Fibroblast of gingiva (primary cell): ENCODE results near the gene RIPOR1.
A peak's percentile ranks its signal among the peaks of the same experiment; 100 is the strongest.
"Not testable (repeated sequence)": the region's sequence is repeated elsewhere in the genome, so short reads cannot be mapped to it uniquely, and the experiment has no call there.

Experiments used
- DNase-seq: peaks from one replicate; pipeline ENCODE4 v3.0.0-alpha.2; 2011; ENCODE audit warnings: low read depth

The RIPOR1 gene

DNA sequence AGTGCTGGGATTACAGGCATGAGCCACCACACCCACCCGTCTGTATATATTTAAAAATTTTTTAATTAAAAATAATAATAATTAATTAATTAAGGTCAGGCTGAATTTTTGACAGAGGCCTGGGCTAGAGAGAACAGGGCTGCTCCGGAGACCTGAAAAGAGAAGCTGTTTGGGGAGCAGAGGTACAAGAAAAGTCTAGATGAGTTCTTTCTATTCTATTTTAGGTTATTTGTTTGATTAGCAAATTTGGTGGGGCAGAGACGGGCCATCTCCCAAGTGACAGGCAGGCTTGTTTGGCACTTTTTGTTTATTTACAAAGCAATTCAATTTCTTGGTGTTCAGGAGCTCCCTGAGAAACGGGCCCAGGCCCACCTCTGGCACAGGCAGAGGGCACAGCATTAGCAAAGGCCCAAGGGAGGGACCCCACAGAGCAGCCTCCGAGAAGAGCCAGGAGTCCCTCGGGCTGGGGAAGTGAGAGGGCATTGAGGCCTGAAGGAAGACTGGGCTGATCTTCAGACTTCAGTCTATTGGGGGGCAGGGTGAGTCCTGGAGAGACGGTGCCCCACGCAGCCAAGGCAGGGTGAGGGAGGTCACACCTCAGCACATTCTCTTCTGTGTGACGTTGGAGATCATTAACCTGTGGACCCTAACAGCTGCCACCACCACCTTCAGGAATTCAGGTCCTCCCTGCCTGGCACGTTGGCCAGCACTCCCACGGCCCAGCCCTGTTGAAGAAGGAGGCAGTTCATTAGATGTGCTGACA is 10.8 kb upstream of the RIPOR1 start:
- DNase-seq: no peak

DNA sequence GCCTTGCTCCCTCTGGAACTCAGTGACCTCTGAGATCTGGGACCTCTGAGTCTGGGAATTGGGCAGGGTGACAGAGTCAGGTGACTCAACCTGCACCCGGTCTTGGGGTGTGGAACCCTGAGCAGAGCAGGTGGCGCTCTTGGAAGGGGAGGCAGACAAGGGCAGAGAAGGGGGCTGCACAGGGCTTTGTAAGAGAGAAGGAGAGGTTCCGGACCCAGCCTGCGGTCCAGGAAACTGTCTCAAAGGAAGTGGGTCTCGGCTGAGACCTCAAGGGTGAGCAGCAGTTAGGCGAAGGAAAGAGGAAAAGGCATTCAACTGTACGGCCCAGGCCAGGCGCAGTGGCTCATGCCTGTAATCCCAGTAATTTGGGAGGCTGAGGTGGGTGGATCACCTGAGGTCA is 10.0 kb upstream of the RIPOR1 start:
- DNase-seq: no peak

DNA sequence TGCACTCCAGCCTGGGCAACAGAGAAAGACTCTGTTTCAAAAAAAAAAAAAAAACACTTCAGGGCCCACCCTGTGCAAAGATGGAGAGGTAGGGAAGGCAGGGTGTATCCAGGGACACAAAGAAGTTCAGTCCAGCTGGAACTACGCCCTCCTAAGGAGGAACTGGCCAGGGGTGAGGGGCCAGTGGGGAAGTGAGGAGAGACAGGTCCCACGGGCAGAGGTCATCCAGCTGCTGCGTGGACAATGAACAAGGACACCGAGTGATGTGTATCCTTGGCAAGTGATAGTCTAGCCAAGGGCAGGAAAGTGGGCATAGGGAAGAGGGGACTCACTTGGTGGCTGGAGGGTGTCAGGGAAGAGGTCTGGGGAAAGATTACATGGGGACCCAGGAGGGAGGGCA is 9.4 kb upstream of the RIPOR1 start:
- no peak for DNase-seq

DNA sequence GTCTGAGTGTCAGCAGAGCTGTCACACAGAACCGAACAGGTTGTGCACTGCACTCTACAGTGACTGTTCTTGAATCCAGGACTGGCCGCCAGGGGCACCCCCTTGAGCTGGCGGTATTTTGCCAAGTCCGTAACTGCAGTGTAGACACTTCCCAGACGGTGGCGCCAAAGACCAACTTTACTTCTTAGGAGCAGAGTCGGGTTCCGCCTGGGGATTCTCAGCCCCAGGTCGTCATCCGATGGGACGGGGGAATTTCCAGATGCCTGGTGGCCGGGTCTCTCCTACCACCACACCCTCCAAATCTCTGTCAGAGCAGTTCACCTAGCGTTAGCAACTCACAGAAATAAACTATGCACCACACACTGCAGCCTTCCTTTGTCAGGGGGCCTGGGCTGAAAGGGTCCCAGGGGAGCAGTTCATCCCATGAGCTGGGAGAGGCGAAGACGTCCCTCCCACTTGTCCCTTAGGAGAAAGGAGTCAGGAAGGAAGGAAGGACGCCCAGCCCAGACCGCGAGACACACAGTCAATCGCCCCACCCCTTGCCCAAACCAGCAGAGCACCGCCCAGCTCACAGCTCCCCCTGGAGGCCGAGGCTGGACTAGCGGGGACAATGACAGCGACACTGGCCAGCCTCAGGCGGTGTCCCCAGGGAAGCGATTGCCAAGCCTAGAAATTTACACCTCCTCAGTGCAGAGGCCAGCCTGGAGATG is 7.4 kb upstream of the RIPOR1 start:
- peak; percentile 92 for DNase-seq

DNA sequence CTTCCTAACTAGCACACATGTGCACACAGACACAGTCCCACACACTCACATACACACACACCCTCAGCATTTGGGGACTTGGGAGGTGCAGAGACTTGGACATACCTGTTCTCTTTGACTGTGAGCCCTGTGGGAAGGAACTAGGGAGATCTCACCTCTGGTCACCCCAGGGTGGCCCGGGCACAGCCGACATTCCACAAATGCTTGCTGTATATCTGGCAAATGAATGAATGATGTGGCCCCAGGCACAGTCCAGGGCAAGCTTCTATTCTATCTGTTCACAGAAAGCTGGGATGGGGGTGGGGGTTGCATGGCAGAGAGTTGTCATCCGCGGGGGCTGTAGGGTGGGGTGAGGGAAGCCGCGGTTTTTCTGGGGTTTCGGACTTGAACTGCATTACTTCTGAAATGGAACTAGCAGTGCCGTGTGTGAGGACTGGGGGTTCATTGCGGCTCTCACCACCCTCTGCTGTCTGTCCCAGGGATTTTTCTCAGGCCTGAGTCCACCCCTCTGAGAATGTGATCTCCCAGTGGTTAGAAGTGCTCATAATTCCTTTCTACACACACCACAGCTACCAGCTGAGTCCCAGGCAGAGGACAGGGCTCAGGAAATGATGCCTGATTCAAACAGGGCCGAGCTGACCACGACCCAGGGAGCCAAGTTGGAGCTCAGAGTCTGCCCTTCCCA is 3.3 kb upstream of the RIPOR1 start:
- DNase-seq: no peak

DNA sequence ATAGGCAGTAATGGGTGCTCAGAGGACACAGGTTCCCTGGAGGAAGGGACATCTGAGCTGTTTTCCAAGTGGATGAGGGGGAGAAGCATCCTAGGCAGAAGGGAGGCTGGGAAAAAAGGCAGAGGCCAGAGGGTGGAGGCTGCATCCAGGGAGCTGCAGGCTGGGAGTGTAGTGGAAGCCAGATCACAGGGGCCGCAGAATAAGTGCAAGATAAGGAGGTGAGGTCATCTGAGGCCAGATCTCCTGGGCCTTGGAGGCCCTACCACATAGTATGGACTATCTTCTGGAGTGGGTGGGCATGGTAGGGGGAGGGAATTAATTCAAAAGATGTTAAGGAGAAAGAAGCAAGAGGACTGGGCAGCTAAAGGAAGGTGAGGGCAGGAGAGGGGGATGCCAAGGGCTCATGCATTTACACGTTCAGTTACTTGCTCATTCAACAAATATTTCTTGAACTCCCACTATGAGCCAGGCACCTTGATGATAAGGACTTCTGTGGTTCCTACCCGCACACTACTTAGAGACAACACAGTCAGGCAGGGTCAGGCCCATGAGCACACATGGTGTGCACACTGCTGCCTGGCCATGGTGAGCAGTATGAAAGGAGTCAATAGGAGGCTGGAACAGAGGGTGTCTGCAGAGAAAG is 2.4 kb upstream of the RIPOR1 start:
- no peak for DNase-seq

DNA sequence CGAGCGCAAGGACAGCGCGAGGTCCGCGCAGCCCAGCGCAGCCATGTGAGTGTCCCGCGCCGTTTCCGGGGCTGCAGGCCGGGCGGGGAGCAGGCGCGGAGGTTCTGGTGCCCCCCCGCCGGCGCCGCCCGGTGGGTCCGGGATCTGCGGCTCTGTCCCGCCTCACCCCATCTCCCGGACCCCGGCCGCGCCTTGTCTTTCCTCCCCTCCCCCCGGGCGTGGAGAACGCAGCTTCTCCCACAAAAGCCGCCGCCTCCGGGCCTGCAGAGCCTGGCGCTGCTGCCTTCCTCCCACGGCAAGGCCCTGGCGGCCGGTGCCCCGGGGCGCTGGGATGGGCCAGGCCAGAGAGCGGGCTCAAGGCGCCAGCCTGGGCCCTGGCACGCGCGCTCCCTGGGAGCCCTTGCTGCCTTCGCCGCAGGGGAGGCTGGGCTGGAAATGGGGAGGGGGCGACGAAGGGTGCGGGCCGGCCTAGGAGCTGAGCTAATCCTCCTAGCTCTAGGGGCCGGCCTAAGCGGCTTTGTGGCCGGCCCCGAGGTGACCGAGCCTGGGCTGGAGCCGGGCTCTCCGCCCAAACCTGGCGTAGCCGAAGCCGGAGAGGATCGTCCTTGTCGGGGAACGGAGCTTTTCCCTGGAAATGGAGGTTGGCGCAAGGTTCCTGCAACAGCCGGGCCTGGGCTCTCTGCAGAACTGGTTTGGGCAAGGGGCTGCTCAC is 397 bp downstream of the RIPOR1 start:
- peak; percentile 27 for DNase-seq

DNA sequence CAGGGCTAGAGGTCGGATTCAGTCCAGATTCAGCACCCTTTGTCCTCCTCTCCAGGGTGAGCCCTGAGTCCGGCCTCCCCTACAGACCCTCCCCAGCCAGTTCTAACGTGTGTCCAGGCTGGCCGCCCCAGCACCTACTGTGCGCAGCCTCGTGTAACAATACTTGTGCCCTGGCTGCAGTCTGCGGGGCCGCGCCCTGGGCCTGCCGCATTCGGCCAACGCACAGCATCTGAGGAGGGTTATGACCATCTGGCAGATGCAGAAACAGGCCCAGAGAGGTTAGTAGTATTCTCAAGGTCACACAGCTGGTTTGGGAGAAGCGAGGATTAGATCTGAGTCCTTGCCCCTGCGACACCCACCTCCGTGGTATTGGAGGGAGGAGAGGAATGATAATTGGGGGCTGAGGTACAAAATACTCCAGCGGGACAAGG is 968 bp downstream of the RIPOR1 start:
- DNase-seq: no peak

DNA sequence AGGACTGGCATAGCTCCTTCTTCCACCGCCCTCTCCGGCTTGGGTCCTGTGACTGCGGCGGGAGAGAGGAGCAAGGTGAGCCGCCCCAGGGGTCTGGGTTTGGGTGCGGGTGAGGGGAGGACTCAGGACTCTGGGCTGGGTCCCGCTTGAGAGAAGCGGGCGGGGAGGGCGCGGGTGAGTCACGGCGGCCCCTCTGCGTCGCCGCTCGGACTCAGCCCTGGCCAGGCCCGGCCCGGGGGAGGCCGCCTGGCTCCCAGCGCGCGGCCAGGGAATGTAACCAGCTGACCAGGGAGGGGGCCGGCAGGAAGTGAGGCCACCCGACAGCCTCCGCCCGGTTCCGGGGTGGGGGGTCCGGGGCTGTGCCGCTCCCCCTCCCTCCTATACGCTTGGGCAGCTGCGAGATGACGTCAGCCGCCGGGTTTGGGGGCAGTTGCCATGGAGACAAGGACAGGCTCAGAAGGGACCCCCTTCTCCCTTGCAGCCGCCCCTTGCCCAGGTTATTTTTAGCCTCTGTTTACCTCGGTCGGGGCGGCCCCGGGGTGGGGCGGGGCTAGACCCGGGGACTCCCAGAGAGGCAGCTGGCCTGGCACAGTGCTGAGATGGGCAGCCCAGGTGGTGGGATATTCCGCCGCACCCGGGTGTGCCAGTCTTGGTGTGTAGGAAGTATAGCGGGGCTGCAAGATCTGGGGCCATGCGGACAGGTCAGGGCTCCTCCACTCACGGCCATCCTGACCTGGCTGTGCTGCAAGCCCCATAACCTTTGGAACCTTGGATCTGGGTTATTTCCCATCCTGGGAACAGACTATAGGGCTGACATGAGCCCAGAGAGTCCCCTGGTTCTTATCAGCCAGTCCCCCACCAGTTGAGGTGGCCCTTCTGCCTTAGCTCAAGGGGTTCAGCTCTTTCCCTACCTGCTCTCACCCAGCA is 1.6 kb downstream of the RIPOR1 start:
- DNase-seq: peak; percentile 77

DNA sequence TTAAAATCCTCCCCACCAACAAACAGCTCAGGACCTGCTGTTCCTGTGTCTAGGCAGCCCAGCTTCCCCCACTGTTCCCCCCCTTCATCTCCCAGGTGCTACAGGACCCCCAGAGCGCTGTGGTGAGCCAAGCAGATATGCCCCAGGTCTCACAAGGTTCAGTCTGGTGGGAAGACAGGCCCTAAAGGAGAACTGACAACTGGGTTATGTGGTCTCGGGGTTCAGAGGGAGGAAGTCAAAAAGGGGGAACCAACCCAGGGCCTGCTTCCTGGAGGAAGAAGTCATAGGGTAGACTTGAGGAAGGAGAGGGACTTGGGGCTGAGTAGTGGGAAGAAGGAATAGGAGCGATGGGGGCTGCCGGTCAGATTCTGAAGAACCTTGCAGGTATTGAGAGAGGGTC is 2.6 kb downstream of the RIPOR1 start:
- no peak for DNase-seq

DNA sequence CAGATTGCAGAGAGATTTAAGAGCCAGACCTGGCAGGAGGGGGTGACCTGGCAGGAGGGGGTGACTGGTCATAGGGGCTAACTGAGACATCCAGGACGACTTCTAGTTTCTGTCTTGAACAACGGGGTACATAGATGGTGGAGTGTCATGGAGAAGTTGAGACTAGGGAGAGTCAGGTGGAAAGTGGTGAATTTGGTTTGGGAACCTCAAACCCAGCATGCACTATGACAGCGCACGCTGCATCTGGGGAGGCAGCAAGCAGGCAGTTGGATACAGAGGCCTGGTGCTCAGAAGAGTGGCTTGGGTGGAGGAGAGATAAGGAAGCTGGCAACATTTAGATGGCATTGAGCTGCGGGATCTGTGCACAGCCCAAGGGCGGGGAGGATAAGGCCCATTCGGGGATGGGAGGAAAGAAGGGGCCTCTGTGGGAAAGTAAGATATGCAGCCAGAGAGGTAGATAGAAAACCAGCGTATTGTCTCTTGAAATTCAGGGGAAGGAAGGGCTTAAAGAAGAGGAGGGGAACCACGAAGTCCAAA is 4.5 kb downstream of the RIPOR1 start:
- no peak for DNase-seq

DNA sequence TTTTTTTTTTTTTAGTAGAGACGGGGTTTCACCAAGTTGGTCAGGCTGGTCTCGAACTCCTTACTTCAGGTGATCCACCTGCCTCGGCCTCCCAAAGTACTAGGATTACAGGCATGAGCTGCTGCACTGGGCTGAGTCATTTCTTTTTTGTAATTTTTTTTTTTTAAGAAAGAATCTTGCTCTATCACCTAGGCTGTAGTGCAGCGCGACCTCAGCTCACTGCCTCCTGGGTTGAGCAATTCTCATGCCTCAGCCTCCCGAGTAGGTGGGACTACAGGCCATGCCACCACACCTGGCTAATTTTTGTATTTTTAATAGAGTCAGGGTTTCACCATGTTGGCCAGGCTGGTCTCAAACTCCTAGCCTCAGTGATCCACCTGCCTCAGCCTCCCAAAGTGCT is 5.4 kb downstream of the RIPOR1 start:
- not testable (repeated sequence) for DNase-seq

DNA sequence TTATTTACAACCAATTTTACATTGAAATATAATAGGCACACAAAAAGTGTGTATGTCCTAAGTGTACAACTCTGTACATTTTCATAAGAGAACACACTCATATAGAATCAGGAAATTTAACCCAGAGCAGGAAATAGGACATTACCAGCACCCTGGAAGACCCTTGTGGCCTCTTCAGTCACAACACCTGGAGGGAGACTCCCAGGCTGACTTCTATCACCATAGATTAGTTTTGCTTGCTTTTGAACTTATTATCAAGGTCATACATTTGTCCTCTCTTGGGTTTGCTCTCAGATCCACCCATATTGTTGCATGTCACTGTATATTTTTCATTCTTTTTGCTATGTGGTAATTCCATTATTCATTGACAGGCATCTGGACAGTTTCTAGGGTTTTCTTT is 5.8 kb downstream of the RIPOR1 start:
- DNase-seq: no peak

DNA sequence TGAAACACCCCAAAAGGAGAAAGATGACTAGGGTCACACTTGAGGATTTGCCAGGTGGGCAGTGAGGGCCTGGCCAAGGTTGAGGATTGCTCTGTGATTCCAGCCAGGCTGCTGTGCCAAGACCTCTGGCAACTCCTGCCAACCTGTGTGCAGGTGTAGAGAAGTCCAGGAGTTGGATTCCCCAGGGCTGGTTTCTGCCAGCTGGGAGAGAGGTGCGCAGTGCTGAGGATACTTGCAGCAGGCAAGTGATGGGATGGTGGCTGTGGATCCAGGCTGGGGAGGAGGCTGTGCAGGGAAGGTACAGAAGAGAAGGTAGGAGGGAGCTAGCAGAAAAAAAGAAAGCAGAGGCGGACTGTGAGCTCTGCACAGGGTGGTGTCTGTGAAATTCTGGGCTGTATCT is 6.6 kb downstream of the RIPOR1 start:
- DNase-seq: no peak

DNA sequence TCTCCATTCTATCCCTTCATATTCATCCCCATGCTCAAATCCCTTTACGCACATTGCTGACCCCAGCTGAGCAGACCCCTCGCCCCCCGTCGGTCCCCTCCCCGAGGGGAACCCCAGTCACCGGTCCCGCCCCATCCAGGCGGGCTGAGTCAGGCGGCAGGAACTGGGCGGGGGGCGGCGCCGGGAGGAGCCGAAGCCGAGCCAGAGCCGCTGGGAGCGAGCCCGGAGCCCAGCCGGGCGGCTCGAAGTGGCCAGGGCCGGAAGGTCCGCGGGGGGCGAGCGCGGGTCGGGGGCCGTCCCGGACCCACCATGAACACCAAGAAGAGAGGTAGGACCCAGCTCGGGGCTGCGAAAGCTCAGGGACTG is 8.6 kb downstream of the RIPOR1 start:
- DNase-seq: no peak

DNA sequence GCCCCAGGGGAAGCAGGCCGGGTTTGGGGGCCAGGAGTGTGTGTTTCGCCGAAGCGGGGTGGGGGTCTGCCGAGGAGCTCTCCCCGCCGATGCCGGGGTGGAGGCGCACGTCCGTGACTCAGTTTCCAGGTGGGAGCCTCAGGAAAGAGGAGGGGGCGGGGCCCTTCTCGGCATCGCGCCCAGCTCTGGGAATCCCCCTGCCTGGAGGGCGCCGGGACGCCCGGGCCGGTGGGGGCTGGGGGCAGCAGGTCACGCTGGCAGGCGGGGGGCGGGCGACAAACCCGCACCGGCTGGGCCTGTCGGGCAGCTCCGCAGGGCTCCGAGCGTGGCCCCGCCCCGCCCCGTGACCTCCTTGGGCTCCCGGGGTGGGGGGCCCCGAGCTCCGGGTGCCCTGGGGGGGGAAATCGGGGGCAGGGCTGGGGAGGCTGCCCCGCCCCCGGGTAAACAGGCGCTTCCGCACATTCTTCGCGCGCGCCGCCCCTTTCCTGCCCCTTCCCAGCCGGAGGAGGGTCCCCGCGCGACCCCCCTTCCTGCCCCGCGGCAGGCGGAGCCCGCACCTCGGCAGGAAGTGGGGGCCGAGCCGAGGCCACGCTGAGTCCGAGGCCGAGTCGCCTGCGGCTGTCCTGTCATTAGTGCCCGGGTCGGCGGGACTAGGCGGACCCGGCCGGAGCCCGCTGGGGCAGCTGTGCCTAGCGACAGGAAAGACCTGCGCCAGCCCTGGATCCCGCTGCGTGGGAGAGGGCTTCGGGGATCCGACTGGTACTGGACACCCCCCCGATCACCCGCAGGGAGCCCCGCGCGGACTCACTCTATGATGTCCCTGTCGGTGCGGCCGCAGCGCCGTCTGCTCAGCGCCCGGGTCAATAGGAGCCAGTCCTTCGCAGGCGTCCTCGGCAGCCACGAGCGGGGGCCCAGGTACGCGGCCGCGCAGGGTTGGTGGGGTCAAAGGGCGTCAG is 9.3 kb downstream of the RIPOR1 start:
- DNase-seq: no peak

DNA sequence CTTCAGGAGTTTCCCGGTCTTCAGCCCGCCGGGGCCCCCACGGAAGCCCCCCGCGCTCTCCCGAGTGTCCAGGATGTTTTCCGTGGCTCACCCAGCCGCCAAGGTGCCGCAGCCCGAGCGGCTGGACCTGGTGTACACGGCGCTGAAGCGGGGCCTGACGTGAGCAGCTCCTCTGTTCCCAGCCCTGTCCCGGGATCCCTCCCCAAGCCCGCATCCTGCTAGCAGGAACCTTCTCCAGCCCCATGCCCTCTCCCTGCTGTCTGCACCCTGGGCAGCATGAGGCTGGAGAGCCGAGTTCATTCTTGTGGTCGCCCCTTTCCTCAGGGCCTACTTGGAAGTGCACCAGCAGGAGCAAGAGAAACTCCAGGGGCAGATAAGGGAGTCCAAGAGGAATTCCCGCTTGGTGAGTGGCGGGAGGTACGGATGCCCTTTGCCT is 10.1 kb downstream of the RIPOR1 start:
- no peak for DNase-seq

DNA sequence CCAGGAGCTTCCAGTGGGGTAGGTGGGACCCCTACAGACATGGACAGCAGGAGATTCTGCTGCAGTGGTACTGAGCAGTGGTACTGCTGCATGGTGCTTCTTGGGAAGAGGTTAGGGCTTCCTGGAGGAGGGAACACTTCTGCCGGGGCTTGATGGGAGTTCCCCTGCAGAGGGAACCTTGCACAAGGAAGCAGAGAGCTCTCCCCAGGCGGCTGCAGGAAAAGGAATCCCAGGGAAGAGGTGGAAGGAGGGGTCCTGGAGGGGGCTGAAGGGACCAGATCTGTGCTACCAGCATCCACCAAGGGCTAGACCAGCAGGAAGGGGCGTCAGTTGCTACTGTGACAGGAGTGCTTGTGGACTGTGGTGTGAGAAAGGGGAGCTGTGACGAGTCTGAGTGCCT is 10.6 kb downstream of the RIPOR1 start:
- no peak for DNase-seq
